Measurements from ENCODE around the gene ATP8A1.
"Not testable (repeated sequence)": the region's sequence is repeated elsewhere in the genome, so short reads cannot be mapped to it uniquely, and the experiment has no call there.

ATP8A1 gene

GRCh38 chr4:42671431-42672194 lies 14.7 kb upstream of the ATP8A1 start:
- Histone ChIP-seq H3K9ac (ENCODE audit: low read depth, low read length) (no peak overlapping the region), H3K36me3 (ENCODE audit: control insufficient read depth, insufficient read depth, low read length) (no peaks in the 10 kb centered on the region), H3K27me3 (ENCODE audit: control insufficient read depth, insufficient read depth, low read length) (no peaks in the 10 kb centered on the region), H3K4me1 (ENCODE audit: control insufficient read depth, insufficient read depth, low read length) (no peaks in the 10 kb centered on the region), H3K4me3 (ENCODE audit: low read depth, low read length) (no peak overlapping the region), H3K9me3 (ENCODE audit: control insufficient read depth, insufficient read depth, low read length) (no peaks in the 10 kb centered on the region)

DNA sequence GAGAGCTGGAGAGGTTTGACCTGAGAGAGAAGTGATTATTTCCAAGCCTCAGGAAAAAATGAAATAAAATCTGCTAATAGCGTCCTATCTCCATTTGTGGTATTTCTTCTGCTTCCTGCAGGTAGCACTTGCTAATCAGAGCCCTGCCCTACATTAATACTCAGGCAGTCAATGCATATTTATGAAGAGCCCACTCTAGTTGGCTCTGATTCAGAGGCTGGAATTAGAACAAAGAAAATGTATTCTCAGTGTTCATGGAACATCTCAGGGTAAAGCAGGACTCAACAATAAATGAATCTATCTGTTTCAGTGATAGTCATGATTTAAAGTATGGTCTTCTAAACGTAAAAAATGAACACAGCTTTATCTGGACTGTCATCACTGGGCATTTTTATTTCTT lies 1.4 kb upstream of the ATP8A1 start:
- Histone ChIP-seq H3K9me3 (ENCODE audit: control insufficient read depth, insufficient read depth, low read length) (no peaks in the 10 kb centered on the region), H3K36me3 (ENCODE audit: control insufficient read depth, insufficient read depth, low read length) (no peaks in the 10 kb centered on the region), H3K4me3 (ENCODE audit: low read depth, low read length) (no peak overlapping the region), H3K27me3 (ENCODE audit: control insufficient read depth, insufficient read depth, low read length) (peaks cover 4% of the 10 kb centered on the region), H3K4me1 (ENCODE audit: control insufficient read depth, insufficient read depth, low read length) (peaks cover 11% of the 10 kb centered on the region), H3K9ac (ENCODE audit: low read depth, low read length) (no peak overlapping the region)

DNA sequence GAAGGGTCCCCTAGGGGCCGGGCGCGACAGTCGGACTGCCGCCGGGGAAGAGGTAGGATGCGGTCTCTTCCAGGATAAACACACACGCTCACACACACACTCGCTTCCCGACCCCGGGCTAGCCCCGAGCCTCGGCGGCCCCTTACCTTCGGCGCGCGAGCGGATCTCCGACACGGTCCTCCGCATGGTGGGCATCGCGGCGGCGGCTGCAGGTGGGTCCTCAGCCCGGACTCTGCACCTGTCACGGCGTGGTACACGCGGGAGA lies 294 bp downstream of the ATP8A1 start:
- Histone ChIP-seq H3K27me3 (ENCODE audit: control insufficient read depth, insufficient read depth, low read length) (peaks cover 4% of the 10 kb centered on the region), H3K36me3 (ENCODE audit: control insufficient read depth, insufficient read depth, low read length) (no peaks in the 10 kb centered on the region), H3K9ac (ENCODE audit: low read depth, low read length) (no peak overlapping the region)

DNA sequence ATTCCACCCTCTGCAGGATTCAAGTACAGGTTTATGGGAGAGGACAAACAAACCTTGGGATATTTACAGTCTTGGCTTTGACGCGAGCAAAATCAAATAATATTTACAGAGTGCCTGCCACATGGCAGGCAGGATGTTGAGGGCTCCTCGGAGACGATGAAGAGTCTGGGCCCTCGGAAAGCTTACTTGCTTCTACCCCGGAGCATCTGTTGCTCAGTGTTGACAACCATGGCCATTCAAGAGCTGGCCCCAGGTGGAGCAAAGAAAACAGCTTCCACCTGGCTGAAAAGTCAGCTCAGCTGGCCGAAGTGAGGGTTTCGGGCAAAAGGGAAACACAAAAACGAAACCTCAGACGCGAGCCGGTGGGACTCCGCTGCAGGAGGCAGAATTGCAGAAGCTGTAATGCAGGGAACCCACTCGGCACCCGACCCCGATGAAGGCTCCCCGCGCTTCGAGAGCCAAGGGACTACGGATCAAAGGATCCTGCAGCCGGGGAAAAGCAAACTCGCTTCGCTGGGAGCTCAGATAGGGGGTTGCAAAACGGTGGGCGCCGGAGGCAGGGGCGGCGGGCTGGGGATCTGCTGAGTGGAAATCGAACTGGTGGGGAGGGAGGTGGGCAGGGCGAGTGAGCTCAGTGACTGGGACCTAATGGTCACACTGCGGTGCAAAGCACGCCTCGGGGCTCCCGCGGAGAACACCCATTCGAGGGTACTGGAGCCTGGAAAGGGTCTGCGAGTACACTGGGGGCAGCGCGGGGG lies 805 bp downstream of the ATP8A1 start:
- no peaks in the 10 kb centered on the region for H3K9me3 ChIP-seq (ENCODE audit: control insufficient read depth, insufficient read depth, low read length)
- no peaks in the 10 kb centered on the region for H3K36me3 ChIP-seq (ENCODE audit: control insufficient read depth, insufficient read depth, low read length)
- H3K9ac ChIP-seq (ENCODE audit: low read depth, low read length) = peak overlapping the region; percentile 61
- peak overlapping the region; percentile 85 for H3K4me3 ChIP-seq (ENCODE audit: low read depth, low read length)
- H3K27me3 ChIP-seq (ENCODE audit: control insufficient read depth, insufficient read depth, low read length) = peaks cover 4% of the 10 kb centered on the region
- H3K4me1 ChIP-seq (ENCODE audit: control insufficient read depth, insufficient read depth, low read length) = peaks cover 11% of the 10 kb centered on the region

More for the DNA sequence above, 294 bp downstream of the ATP8A1 start:
- Histone ChIP-seq H3K4me3 (ENCODE audit: low read depth, low read length) (peak overlapping the region; percentile 85), H3K4me1 (ENCODE audit: control insufficient read depth, insufficient read depth, low read length) (peaks cover 11% of the 10 kb centered on the region), H3K9me3 (ENCODE audit: control insufficient read depth, insufficient read depth, low read length) (no peaks in the 10 kb centered on the region)

DNA sequence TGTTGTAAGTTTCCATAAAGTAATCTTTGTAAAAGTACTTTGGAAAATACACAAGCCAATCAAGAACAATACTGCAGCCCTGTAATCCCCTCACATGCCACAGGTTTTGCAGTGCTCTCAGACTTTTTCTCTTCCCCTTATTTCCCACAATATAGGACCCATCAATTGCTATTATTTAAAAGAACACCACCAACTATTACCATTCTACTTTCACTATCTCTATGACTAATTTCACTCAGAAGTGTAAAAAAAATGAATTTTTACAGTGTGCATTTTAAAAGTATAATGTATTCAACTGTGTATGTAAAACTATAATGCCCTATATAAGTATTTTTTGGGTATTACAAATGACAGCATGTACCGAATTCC lies 1.7 kb downstream of the ATP8A1 start:
- no peak overlapping the region for H3K4me3 ChIP-seq (ENCODE audit: low read depth, low read length)
- no peak overlapping the region for H3K9ac ChIP-seq (ENCODE audit: low read depth, low read length)

GRCh38 chr4:42654631-42655268 lies 2.2 kb downstream of the ATP8A1 start:
- Histone ChIP-seq H3K27me3 (ENCODE audit: control insufficient read depth, insufficient read depth, low read length) (peaks cover 4% of the 10 kb centered on the region), H3K4me3 (ENCODE audit: low read depth, low read length) (no peak overlapping the region), H3K36me3 (ENCODE audit: control insufficient read depth, insufficient read depth, low read length) (no peaks in the 10 kb centered on the region), H3K9me3 (ENCODE audit: control insufficient read depth, insufficient read depth, low read length) (no peaks in the 10 kb centered on the region), H3K4me1 (ENCODE audit: control insufficient read depth, insufficient read depth, low read length) (peaks cover 11% of the 10 kb centered on the region), H3K9ac (ENCODE audit: low read depth, low read length) (no peak overlapping the region)

More for the DNA sequence above, 1.7 kb downstream of the ATP8A1 start:
- Histone ChIP-seq H3K36me3 (ENCODE audit: control insufficient read depth, insufficient read depth, low read length) (no peaks in the 10 kb centered on the region), H3K27me3 (ENCODE audit: control insufficient read depth, insufficient read depth, low read length) (peaks cover 4% of the 10 kb centered on the region), H3K4me1 (ENCODE audit: control insufficient read depth, insufficient read depth, low read length) (peaks cover 11% of the 10 kb centered on the region), H3K9me3 (ENCODE audit: control insufficient read depth, insufficient read depth, low read length) (no peaks in the 10 kb centered on the region)

GRCh38 chr4:42653626-42654560 lies 3.0 kb downstream of the ATP8A1 start:
- Histone ChIP-seq H3K4me3 (ENCODE audit: low read depth, low read length) (no peak overlapping the region), H3K4me1 (ENCODE audit: control insufficient read depth, insufficient read depth, low read length) (peaks cover 11% of the 10 kb centered on the region), H3K36me3 (ENCODE audit: control insufficient read depth, insufficient read depth, low read length) (no peaks in the 10 kb centered on the region), H3K9me3 (ENCODE audit: control insufficient read depth, insufficient read depth, low read length) (no peaks in the 10 kb centered on the region), H3K9ac (ENCODE audit: low read depth, low read length) (no peak overlapping the region), H3K27me3 (ENCODE audit: control insufficient read depth, insufficient read depth, low read length) (peaks cover 4% of the 10 kb centered on the region)

DNA sequence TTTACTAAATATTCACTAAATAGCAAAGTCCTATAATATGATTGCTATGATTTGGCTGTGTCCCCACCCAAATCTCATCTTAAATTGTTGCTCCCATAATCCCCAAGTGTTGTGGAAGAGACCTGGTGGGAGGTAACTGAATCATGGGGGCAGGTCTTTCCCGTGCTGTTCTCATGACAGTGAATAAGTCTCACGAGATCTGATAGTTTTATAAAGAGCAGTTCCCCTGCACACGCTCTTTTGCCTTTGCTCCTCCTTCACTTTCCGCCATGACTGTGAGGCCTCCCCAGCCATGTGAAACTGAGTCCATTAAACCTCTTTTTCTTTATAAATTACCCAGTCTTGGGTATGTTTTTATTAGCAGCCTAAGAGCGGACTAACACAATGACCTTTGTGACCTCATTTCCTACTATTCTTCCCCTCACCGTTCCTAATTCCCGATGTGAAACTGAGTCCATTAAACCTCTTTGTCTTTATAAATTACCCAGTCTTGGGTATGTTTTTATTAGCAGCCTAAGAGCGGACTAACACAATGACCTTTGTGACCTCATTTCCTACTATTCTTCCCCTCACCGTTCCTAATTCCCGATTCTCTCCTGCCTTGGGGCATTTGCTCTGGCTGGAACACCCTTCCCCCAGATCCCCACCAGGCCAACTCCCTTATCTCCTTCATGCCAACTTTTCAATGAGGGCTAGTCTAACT lies 4.2 kb downstream of the ATP8A1 start:
- H3K9ac ChIP-seq (ENCODE audit: low read depth, low read length); H3K4me1 ChIP-seq (ENCODE audit: control insufficient read depth, insufficient read depth, low read length); H3K36me3 ChIP-seq (ENCODE audit: control insufficient read depth, insufficient read depth, low read length); H3K4me3 ChIP-seq (ENCODE audit: low read depth, low read length); H3K27me3 ChIP-seq (ENCODE audit: control insufficient read depth, insufficient read depth, low read length); H3K9me3 ChIP-seq (ENCODE audit: control insufficient read depth, insufficient read depth, low read length): not testable (repeated sequence)

- Histone ChIP-seq H3K36me3 (ENCODE audit: control insufficient read depth, insufficient read depth, low read length) (no peaks in the 10 kb centered on the region), H3K9me3 (ENCODE audit: control insufficient read depth, insufficient read depth, low read length) (no peaks in the 10 kb centered on the region), H3K27me3 (ENCODE audit: control insufficient read depth, insufficient read depth, low read length) (no peaks in the 10 kb centered on the region), H3K4me1 (ENCODE audit: control insufficient read depth, insufficient read depth, low read length) (no peaks in the 10 kb centered on the region), H3K9ac (ENCODE audit: low read depth, low read length) (no peak overlapping the region), H3K4me3 (ENCODE audit: low read depth, low read length) (no peak overlapping the region)
These were observed 7.0 kb downstream of the ATP8A1 start for GRCh38 chr4:42649870-42650269.

DNA sequence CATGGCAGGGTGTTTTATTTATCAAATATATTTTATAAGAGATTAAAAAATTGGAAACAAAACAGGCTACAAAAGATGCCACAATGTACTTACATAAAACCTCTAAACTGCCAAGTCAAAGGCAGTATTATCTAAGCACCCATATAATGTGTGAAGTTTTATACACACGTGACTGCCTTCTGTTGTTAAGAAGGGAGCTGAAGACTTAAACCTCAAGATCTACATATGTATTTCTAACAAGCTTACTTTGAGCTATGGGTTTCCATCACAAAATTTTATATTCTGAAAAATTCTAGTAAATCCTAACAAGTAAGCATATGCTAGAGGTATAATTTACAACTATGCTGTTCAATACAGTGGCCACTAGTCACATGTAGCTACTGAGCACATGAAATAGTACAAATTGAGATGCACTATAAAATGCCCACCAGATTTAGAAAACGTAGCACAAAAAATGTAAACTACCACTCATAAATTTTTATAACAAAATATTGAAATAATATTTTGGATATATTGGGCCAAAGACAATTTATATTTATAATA lies 9.8 kb downstream of the ATP8A1 start:
- Histone ChIP-seq H3K27me3 (ENCODE audit: control insufficient read depth, insufficient read depth, low read length) (no peaks in the 10 kb centered on the region), H3K9ac (ENCODE audit: low read depth, low read length) (no peak overlapping the region), H3K9me3 (ENCODE audit: control insufficient read depth, insufficient read depth, low read length) (no peaks in the 10 kb centered on the region), H3K4me1 (ENCODE audit: control insufficient read depth, insufficient read depth, low read length) (no peaks in the 10 kb centered on the region), H3K36me3 (ENCODE audit: control insufficient read depth, insufficient read depth, low read length) (no peaks in the 10 kb centered on the region), H3K4me3 (ENCODE audit: low read depth, low read length) (no peak overlapping the region)

Data from iPS-15b (cell line).